GM18873 (cell line): ENCODE results near the gene BDNF.
"Not testable (repeated sequence)": the region's sequence is repeated elsewhere in the genome, so short reads cannot be mapped to it uniquely, and the experiment has no call there.

ENCODE experiments used
- ATAC-seq: cut with Tn5 transposase; IDR thresholded peaks from one replicate; pipeline ENCODE4 v1.9.1; 2021; ENCODE audit warnings: mild to moderate bottlenecking, moderate library complexity, moderate number of reproducible peaks; ENCODE audit not compliant: unreplicated experiment, low FRiP score

BDNF gene

GRCh38 chr11:27673979-27674663 is 26.1 kb downstream of the BDNF start:
- no peak for ATAC-seq

- ATAC-seq = no peak
These were observed 27.3 kb downstream of the BDNF start for GRCh38 chr11:27672836-27673464.

GRCh38 chr11:27665508-27666101 is 34.6 kb downstream of the BDNF start:
- ATAC-seq = not testable (repeated sequence)

- no peak for ATAC-seq
These were observed 36.9 kb downstream of the BDNF start for GRCh38 chr11:27663326-27663725.

- ATAC-seq = no peak
These were observed 40.1 kb downstream of the BDNF start for GRCh38 chr11:27660171-27660570.

GRCh38 chr11:27658535-27659236 is 41.6 kb downstream of the BDNF start:
- ATAC-seq = no peak

- no peak for ATAC-seq
These were observed 43.3 kb downstream of the BDNF start for GRCh38 chr11:27656806-27657483.

- ATAC-seq = no peak
These were observed 43.9 kb downstream of the BDNF start for GRCh38 chr11:27656320-27656719.

GRCh38 chr11:27653990-27654758 is 46.1 kb downstream of the BDNF start:
- ATAC-seq = no peak

- no peak for ATAC-seq
These were observed 48.5 kb downstream of the BDNF start for GRCh38 chr11:27651711-27652110.

GRCh38 chr11:27650988-27651387 is 49.3 kb downstream of the BDNF start:
- no peak for ATAC-seq

GRCh38 chr11:27649800-27650199 is 50.5 kb downstream of the BDNF start:
- ATAC-seq = no peak

- ATAC-seq = no peak
These were observed 51.4 kb downstream of the BDNF start for GRCh38 chr11:27648840-27649239.

- no peak for ATAC-seq
These were observed 54.0 kb downstream of the BDNF start for GRCh38 chr11:27646051-27646818.

GRCh38 chr11:27642954-27643353 is 57.3 kb downstream of the BDNF start:
- no peak for ATAC-seq

- ATAC-seq = no peak
These were observed 59.3 kb downstream of the BDNF start for GRCh38 chr11:27640954-27641353.

- no peak for ATAC-seq
These were observed 64.7 kb downstream of the BDNF start for GRCh38 chr11:27635567-27636037.

- ATAC-seq = not testable (repeated sequence)
These were observed 65.5 kb downstream of the BDNF start for GRCh38 chr11:27634776-27635175.

GRCh38 chr11:27634282-27634681 is 66.0 kb downstream of the BDNF start:
- not testable (repeated sequence) for ATAC-seq
